HG03159 (cell line): ENCODE results near the gene CITED1.
A peak's percentile ranks its signal among the peaks of the same experiment; 100 is the strongest.

Experiments
- ATAC-seq: cut with Tn5 transposase; IDR thresholded peaks from one replicate; pipeline ENCODE4 v1.9.1; 2021; ENCODE audit warnings: mild to moderate bottlenecking, moderate library complexity; ENCODE audit not compliant: unreplicated experiment

The CITED1 gene

DNA sequence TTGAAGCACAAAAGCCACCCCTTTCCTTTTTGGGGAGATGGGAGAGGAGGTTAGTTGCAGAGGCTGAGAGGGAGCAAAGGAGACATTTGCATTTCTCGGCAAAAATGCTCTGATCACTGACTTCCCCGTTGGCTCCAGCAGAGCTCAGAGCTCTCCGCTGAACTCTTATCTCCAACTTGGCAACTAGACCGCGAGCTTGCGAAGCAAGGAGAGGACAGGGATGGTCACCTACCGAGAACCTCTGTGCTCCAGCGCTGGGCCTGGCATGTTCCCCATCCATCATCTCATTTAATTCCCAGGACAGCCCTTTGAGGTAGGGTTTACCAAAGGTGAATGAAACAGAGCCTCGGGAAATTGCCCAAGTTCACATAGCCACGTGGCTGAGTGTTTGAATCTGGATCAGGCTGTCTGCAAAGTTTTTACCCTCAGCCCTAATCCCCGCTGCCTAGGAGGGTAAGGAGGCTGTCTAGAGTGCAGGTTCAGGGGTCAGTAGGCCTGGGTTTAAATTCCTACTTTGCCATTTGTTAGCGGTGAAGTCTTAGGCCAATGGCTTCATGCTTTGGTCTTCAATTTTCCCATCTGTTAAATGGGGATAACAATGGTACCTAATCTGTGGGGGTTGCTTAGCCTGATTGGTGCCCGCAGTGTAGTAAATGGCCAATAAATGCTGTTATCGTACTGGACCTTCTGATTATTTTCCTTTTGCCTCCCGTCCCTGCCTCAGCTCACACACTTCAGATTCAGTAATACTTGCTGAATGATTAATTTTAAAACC is 3.8 kb upstream of the CITED1 start:
- no peak for ATAC-seq

GRCh38 chrX:72308566-72309296 is 3.0 kb upstream of the CITED1 start:
- no peak for ATAC-seq

- ATAC-seq, result no peak
These were observed 2.5 kb upstream of the CITED1 start for GRCh38 chrX:72308209-72308565.

GRCh38 chrX:72307646-72308051 is 1.9 kb upstream of the CITED1 start:
- no peak for ATAC-seq

GRCh38 chrX:72306851-72307645 is 1.3 kb upstream of the CITED1 start:
- peak; percentile 52 for ATAC-seq

GRCh38 chrX:72306085-72306801 is 529 bp upstream of the CITED1 start:
- ATAC-seq, result no peak

GRCh38 chrX:72304877-72305276 is 837 bp downstream of the CITED1 start:
- ATAC-seq, result no peak

GRCh38 chrX:72301781-72302180 is 3.9 kb downstream of the CITED1 start:
- ATAC-seq, result no peak

GRCh38 chrX:72299891-72300630 is 5.7 kb downstream of the CITED1 start:
- ATAC-seq, result no peak

DNA sequence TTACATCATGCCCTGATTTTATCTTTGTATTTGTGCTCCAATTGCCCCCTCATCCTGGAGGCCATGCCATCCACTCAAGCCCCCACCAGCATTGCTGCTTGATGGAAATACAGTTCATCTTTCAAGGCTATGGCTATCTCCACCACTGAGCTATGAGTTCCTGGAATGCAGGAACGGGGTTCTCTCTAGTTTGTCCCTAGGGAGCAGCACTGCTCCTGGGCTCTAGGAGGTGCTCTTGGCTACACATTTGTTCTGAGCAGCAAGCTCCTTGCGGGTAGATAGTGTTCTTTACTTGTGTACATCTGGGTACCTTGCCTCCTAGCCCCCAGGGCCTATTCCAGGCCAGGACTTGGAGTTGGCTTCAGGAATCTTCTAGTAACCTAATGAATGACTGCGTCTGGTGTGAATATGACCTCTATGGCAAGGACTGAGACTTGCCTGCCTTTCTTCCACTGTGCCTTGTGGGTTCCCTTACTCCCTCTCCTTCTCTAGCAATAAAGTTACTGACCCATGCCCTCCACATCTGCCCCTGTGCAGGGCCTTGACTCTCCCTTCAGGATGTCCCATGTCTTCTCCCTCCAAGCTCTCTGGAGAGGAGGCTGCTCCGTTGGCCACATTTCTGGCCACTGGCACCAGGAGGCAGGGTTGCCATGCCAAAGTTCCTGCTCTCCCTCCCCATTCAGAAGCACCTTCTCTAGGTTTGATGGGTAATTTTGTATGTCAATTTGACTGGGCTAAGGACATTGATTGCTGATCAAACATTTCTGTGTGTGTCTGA is 7.6 kb downstream of the CITED1 start:
- ATAC-seq, result no peak

DNA sequence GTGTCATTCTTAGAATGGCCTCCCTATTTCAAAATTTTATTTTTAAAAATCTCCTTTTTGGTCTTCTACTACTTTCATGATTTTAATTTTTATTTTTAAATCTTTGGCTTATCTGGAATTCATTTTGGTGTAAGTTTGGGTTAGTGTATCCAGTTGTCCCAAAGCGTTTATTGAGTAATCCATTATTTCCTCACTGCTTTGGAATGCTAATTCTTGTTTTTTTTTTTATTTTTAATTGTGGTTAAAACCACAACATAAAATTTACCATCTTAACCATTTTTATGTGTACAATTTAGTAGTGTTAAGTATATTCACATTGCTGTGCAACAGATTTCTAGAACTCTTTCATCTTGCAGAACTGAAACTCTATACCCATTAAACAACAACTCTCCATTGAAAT is 8.7 kb downstream of the CITED1 start:
- no peak for ATAC-seq

GRCh38 chrX:72295745-72296144 is 10.0 kb downstream of the CITED1 start:
- ATAC-seq, result no peak

DNA sequence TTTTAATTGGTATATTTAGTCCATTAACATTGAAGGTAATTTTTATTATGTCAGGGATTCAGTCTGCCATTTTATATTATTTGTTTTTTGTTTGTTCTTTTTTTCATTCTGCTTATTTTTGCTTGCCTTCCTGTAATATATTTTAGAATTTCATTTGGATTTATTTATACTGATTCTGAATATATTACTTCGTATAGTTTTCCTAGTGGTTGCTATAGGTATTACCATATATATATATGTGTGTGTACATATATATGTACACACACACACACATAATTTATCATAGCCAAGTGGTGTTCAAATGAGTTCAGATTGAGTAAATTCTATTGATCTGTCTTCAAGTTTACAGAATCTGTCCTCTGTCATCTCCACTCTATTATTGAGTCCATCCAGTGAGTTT is 11.2 kb downstream of the CITED1 start:
- no peak for ATAC-seq

DNA sequence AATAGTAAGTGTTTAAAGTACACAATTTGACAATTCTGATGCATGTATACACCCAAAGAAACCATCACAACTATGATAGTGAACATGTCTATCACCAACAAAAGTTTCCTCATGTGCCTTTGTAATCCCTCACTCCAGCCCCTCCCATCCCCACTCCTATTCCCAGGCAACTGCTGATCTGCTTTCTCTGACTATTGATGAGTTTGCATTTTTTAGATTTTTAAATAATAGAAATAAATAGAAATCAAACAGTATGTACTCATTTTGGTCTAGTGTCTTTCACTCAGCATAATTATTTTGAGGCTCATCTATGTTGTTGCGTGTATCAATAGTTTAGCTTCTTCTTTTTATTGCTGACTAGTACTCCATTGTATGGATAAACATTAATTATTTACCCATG is 23.4 kb downstream of the CITED1 start:
- no peak for ATAC-seq

- no peak for ATAC-seq
These were observed 25.3 kb downstream of the CITED1 start for GRCh38 chrX:72280321-72280845.

DNA sequence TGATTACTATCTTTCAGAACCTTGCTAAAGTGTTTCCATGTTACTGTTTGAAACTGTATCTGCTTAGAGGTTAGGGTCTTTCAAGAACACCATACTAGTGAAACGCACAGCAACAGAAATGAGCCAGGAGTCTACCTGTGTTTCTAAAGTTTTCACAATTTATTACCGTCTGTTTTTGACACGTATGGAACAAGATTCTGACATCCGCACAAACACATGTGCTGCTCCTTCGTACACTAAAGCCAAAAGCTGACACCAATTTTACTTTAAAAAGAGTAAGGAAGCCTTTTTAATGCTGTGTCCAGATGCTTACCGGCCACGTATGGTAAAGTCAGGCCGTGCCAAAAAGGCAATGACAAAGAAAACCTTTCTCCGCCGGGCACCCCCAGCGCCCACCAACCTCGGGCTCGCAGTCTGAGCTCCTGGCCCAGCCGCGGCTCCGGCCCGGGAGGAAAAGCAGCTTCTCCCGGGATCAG is 29.2 kb downstream of the CITED1 start:
- peak; percentile 31 for ATAC-seq

DNA sequence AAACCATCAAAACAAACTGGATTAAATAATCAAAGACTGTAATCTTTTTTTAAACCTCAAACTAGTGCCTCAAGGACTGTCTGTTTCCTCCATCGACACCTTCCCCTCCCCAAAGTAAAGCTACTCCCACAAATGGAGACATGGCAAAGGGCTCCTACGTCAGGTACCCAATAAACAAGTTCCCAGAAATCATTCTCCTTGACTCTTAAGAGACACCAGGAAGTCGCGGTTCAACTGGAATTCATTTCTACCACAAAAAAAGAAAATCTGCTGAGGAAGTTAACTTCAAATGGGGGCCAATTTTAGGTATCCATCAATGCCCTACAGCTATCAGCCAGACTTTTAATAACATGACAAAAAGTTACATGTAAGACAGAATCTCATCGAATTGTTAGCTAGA is 31.2 kb downstream of the CITED1 start:
- no peak for ATAC-seq

DNA sequence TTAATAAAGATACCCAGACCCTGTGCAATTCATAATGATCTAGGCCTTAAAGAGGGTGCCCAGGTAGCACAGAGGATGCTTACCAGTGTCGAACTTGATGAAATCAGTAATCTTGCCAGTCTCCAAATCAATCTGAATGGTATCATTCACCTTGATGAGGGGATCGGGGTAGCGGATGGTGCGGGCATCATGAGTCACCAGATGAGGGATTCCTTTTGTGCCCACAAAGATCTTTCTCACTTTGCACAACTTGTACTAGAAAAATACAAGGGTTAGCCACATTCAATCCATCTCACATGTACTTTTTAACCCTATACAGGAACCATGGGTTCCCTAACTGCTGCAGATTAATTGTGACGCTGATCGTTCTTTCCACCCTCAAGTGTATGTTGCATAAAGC is 32.0 kb downstream of the CITED1 start:
- ATAC-seq, result no peak

DNA sequence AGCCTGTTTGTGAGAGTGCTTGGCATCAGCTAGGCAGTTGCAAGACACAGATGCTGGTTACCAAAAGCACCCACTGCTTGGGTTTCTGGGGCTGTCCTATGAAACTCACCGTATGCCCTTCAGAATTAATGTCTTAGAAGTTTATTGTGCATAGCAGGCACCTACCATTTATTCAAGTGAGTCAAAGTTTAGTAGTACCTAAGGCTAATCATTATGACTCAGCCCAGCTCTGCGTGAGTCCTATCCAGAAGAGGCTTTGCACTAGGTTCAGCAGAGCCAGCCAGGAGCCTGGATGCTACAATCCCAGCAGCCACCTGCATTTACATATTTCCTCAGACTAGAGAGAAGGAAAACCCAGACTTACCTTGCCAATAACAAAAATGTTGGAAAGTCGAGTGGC is 32.8 kb downstream of the CITED1 start:
- no peak for ATAC-seq
